ENCODE results near the gene PLAGL2.

PLAGL2 gene

DNA sequence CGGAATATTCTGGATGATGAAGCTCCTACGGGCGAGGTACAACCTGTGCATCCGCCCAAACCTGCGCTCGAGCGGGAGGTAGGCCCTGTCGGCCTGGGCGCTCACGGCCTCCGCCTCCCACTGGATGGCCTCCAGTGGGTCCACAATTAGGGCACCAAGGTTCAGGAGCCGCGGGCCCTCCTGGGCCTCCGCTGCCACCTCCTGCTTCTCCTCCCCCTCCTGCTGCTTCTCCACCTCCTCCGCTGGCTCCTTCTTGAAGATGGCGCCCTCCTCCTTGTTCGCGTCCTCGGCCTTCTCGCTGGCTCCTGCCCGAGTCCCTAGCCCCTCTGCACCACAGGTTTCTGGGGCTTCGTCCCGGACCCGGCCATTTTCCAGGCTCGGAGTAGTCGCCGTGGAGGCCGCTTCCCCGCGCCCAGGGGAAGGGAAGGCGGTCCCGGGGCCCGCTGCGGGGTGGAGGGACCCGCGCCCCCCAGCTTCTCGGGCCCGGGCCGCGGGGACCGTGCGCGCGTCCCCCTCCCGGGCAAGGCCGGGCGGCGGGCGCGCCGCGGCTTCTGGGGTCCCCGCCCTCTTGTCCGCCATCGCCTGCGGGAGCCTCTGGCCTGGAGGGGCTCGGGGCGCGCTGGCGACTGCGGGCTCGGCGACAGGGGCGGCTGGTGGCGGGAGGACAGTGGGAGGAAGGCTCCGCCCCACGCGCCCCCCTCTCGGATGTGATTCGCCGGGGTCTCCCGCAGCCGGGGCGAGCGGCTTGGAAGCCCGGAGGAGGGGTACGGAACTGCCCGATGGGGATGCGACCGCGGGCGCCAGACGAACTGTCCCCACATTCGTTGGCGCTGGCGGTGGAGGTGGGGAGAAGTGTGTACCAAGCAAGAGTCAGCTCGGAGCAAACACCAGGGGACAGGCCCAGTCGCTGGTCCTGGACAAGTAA is 17.6 kb downstream of the PLAGL2 start:
- no peak for DNase-seq (ENCODE audit: extremely low read depth, low read depth)
- TF ChIP-seq, protein P1, sequence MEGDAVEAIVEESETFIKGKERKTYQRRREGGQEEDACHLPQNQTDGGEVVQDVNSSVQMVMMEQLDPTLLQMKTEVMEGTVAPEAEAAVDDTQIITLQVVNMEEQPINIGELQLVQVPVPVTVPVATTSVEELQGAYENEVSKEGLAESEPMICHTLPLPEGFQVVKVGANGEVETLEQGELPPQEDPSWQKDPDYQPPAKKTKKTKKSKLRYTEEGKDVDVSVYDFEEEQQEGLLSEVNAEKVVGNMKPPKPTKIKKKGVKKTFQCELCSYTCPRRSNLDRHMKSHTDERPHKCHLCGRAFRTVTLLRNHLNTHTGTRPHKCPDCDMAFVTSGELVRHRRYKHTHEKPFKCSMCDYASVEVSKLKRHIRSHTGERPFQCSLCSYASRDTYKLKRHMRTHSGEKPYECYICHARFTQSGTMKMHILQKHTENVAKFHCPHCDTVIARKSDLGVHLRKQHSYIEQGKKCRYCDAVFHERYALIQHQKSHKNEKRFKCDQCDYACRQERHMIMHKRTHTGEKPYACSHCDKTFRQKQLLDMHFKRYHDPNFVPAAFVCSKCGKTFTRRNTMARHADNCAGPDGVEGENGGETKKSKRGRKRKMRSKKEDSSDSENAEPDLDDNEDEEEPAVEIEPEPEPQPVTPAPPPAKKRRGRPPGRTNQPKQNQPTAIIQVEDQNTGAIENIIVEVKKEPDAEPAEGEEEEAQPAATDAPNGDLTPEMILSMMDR (IDR thresholded peaks at IDR 0.05; ENCODE audit: low read depth, low read length, missing control alignments): no peak
- H3K4me3 ChIP-seq (replicated peaks; ENCODE audit: low read depth, low read length): peak overlapping the region; percentile 41

DNA sequence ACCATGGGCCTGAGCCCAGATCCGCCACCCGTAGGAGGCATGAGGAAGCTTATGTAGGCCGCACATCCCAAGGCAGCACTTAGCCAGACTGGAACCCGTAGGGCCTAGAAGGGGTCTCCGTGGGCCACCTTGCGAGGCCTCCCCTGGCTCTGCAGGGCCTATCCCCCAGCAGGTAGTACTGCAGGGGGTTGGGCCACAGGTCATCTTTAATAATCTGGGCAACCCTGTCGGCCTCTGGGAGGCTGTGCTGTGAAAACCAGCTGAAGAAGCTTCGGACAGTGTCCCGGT is 18.5 kb downstream of the PLAGL2 start:
- no peak overlapping the region for H3K4me3 ChIP-seq (replicated peaks; ENCODE audit: low read depth, low read length)
- no peak for DNase-seq (ENCODE audit: extremely low read depth, low read depth)
- TF ChIP-seq, protein P1 (IDR thresholded peaks at IDR 0.05; ENCODE audit: low read depth, low read length, missing control alignments): no peak

DNA sequence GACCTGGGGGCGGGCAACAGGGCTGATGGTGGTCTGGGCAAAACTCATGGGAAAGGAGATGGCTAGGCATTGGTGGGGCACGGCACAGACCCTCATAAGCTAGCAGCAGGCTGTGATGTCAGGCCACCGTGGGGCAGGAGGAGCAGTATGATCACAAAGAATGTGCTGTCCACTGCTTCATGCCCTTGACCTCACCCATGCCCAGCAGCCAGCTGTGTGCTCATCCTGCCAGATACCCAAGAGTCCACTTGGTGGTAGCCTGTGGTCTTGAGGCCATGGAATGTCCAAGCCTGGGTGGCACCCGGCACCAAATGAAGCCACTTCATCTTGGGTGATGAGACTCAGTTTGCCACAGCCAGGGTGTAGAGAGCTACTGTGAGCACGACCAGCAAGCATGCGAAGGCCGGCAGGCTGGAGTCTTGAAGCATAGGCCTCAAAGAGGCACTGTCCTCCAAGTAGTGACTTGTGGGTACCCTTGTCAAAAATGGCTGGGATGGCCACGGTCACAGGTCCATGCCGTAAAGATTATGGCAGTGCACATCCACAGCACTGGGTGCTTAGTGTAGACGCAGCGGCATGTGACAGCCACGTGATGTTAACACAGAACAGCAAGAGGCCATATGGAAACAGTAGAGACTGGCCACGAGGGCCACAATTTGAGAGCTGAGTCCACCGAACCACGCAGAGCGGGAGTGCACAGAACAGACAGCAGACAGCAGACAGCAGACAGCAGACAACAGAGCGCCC is 19.0 kb downstream of the PLAGL2 start:
- H3K4me3 ChIP-seq (replicated peaks; ENCODE audit: low read depth, low read length): no peak overlapping the region
- no peak for DNase-seq (ENCODE audit: extremely low read depth, low read depth)
- TF ChIP-seq, protein P1 (IDR thresholded peaks at IDR 0.05; ENCODE audit: low read depth, low read length, missing control alignments): no peak

DNA sequence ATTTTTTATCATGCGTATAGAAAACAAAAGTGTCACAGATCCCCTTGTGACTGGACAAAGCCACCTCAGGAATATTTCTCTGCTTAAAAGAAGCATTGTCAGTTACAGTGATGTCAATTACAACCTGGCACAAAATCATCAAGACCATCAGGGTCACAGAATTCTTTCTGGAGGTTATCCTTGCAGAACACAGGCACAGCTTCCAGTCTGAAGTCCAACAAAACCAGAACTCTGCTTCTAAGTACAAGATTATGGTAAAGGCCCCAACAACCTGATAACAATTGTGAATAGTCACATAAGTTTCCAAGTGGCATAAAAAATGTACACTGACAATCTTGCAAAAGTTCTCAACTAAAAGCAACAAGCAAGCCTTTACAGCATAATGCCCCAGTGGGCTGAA is 21.0 kb downstream of the PLAGL2 start:
- TF ChIP-seq, protein P1 (IDR thresholded peaks at IDR 0.05; ENCODE audit: low read depth, low read length, missing control alignments): no peak

DNA sequence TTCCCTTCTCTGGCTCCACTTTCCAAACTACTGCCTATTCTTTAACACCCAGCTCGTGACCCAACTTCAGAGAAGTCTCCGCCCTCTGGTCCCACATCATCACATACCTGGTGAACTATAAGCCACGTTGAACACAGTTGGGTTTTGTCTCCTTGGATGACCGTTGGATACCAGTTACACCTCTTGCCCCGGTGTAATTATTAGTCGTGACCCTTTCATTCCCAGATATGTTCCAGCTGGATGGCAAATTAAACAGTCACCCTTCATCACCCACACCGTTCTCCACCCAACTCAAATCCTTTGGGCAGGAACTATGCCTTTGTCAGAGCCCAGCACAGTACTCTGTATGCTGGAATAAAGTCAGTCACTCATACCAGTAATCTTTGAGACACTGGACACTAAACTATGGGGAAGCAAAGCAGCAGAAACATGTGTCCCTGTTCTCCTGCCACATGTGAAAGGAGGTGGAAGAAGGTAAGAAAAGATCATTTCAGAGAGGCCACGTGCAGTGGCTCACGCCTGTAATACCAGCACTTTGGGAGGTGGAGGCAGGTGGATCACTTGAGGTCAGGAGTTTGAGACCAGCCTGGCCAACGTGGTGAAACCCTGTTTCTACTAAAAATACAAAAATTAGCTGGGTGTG is 22.5 kb downstream of the PLAGL2 start:
- DNase-seq (ENCODE audit: extremely low read depth, low read depth): no peak
- TF ChIP-seq, protein P1 (IDR thresholded peaks at IDR 0.05; ENCODE audit: low read depth, low read length, missing control alignments): no peak
- no peak overlapping the region for H3K4me3 ChIP-seq (replicated peaks; ENCODE audit: low read depth, low read length)

More for the DNA sequence above, 21.0 kb downstream of the PLAGL2 start:
- no peak overlapping the region for H3K4me3 ChIP-seq (replicated peaks; ENCODE audit: low read depth, low read length)
- DNase-seq (ENCODE audit: extremely low read depth, low read depth): no peak

DNA sequence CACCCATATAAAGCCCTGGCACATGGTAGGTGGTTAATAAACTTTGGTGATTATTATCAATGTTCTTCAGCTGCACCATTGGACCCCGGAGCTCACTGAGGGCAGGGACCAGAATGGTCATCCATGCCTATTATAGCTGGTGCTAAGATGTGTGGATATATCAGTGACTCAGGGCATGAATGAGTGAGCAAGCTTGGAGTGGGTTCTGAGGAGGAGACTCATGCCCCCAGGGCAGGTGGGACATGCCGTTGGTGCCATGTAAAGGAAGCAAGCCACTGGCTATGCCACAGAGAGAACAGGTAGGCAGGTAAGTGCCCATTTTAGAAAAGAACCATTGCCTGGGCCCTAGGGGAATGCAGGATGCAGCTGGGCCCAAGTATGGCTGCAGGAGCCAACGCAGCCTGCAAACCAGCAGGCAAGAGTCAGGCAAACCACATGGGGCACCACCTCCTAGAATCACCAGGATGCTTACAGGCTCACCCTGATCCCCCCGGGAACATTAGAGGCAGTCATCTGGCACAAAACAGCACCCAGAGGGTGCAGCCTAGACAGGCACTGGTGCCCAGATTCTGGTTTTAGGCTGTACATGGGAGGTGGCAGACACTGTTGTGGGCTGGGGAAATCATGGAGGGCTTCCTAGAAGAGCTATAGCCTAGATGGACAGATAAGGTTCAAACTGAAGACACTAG is 23.5 kb downstream of the PLAGL2 start:
- TF ChIP-seq, protein P1 (IDR thresholded peaks at IDR 0.05; ENCODE audit: low read depth, low read length, missing control alignments): no peak
- H3K4me3 ChIP-seq (replicated peaks; ENCODE audit: low read depth, low read length): no peak overlapping the region

More for the DNA sequence above, 23.5 kb downstream of the PLAGL2 start:
- DNase-seq (ENCODE audit: extremely low read depth, low read depth): no peak

Data from HFF-Myc (cell line).